K562 (cell line): Measurements from ENCODE around the gene TMEM209. TPM values are rescaled to one million over a fixed set of nuclear protein-coding genes. Genes with fewer than 3 reads are reported as not detected.
A peak's percentile ranks its signal among the peaks of the same experiment; 100 is the strongest.

Experiments
- DMBX1 ChIP-seq: fragments of 250-450 bp; sonication (Bioruptor Pico); IDR thresholded peaks from 2 replicates; pipeline ENCODE4 v1.8.0; 2022; ENCODE audit warnings: inconsistent platforms, mild to moderate bottlenecking, moderate library complexity, borderline replicate concordance
- E2F4 ChIP-seq: sonication (generic); formaldehyde crosslinking; IDR thresholded peaks from 2 replicates; pipeline ENCODE4 v1.8.0; 2022; ENCODE audit warnings: mild to moderate bottlenecking, low read depth, missing genetic modification reagents
- FOXM1 ChIP-seq, 2 experiments: fragments of 450-650 bp in 1 of 2; sonication (generic) in 1 of 2; formaldehyde crosslinking in 1 of 2; IDR thresholded peaks; 2 replicates each; pipeline versions ENCODE4 v1.6.1 to v1.9.0; 2017 to 2022; ENCODE audit warnings: low read depth in 2 of 2, mild to moderate bottlenecking in 2 of 2, missing genetic modification reagents in 1 of 2, moderate library complexity in 1 of 2
- FOXP1 ChIP-seq: sonication (generic); formaldehyde crosslinking; IDR thresholded peaks from 2 replicates; pipeline ENCODE4 v1.8.0; 2022; ENCODE audit warnings: mild to moderate bottlenecking, missing genetic modification reagents
- GABPB1 ChIP-seq: sonication (generic); formaldehyde crosslinking; IDR thresholded peaks from 2 replicates; pipeline ENCODE4 v1.8.0; 2022; ENCODE audit warnings: mild to moderate bottlenecking, missing genetic modification reagents
- MED1 ChIP-seq: sonication (generic); formaldehyde crosslinking; IDR thresholded peaks from 2 replicates; pipeline ENCODE4 v1.8.1; 2023; ENCODE audit warnings: missing genetic modification reagents, borderline replicate concordance
- PCBP2 ChIP-seq: fragments of 200-400 bp; formaldehyde crosslinking; IDR thresholded peaks from 2 replicates; pipeline ENCODE4 v1.6.1; 2018; ENCODE audit warnings: low read length, low read depth, mild to moderate bottlenecking, moderate library complexity; ENCODE audit not compliant: poor library complexity, severe bottlenecking
- TAF15 ChIP-seq: fragments of 200-400 bp; formaldehyde crosslinking; IDR thresholded peaks from 2 replicates; pipeline ENCODE4 v1.6.1; 2017; ENCODE audit warnings: mild to moderate bottlenecking, low read depth, low read length, moderate library complexity
- TBL1XR1 ChIP-seq, 2 experiments: IDR thresholded peaks; 2 replicates each; pipeline ENCODE4 v1.6.1; 2012; ENCODE audit warnings: improper control_type of control experiment in 2 of 2, low read length in 2 of 2, mild to moderate bottlenecking in 1 of 2
- TFAP4 ChIP-seq: sonication (generic); formaldehyde crosslinking; IDR thresholded peaks from 2 replicates; pipeline ENCODE4 v1.8.0; 2022; ENCODE audit warnings: missing genetic modification reagents, mild to moderate bottlenecking, moderate library complexity, borderline replicate concordance
- XRCC5 ChIP-seq: fragments of 200-400 bp; formaldehyde crosslinking; IDR thresholded peaks from 2 replicates; pipeline ENCODE4 v1.6.1; 2017; ENCODE audit warnings: low read depth, mild to moderate bottlenecking, low read length
- ZBTB33 ChIP-seq: sonication (generic); formaldehyde crosslinking; IDR thresholded peaks from 2 replicates; pipeline ENCODE4 v1.8.1; 2023; ENCODE audit warnings: mild to moderate bottlenecking, missing genetic modification reagents
- ZBTB7A ChIP-seq: IDR thresholded peaks from 2 replicates; pipeline ENCODE4 v1.6.1; 2011; ENCODE audit warnings: low read depth, mild to moderate bottlenecking, low read length, moderate library complexity, borderline replicate concordance; ENCODE audit not compliant: control insufficient read depth
- ZNF395 ChIP-seq: fragments of 200-800 bp; sonication (Bioruptor generic); IDR thresholded peaks from 2 replicates; pipeline ENCODE4 v1.6.1; 2017; ENCODE audit warnings: missing genetic modification characterization, missing compliant biosample characterization
- ZNF592 ChIP-seq: fragments of 450-650 bp; IDR thresholded peaks from 2 replicates; pipeline ENCODE4 v1.6.1; 2017; ENCODE audit warnings: antibody characterized with exemption, mild to moderate bottlenecking
- polyA plus RNA-seq, 8 experiments: library from polyadenylated mRNA; depleted of rRNA in 4 of 8; stranded (reverse) in 5 of 8; unstranded in 3 of 8; fragments of >200 nt; fragmentation: Nextera tagmentation in 2 of 8; fragmentation: Illumina TruSeq in 1 of 8; extraction: Ambion mirVana in 2 of 8; extraction: Trizol in 1 of 8; gene quantifications; 2 replicates each; pipeline versions ENCODE4 v1.2.1 to v1.2.3, GENCODE V29; 2011 to 2014; ENCODE audit warnings: inconsistent platforms in 1 of 8, missing spikeins in 1 of 8
- total RNA-seq, 7 experiments: library from RNA; depleted of rRNA in 6 of 7; stranded (reverse); fragments of >200 nt in 6 of 7; fragmentation: Illumina TruSeq in 2 of 7; extraction: Trizol in 2 of 7; gene quantifications; 2 replicates each; pipeline versions ENCODE4 v1.2.1 to v1.2.3, GENCODE V29; 2011 to 2021; ENCODE audit warnings: low replicate concordance in 1 of 7

TMEM209 gene
- total and polyA plus RNA-seq, 9 of the 15 experiments (the other 6 are each of a cell fraction or from before 2014, with no cell fraction given): 36.8 to 116 (median 76.6) TPM

GRCh38 chr7:130141161-130141883 lies 63.9 kb downstream of the TMEM209 start (continued):
- 0 out of 2 replicates have a peak, but pooled peaks have one; percentile 68 for TF ChIP-seq E2F4 (CRISPR knock-in tag)
- peak; percentile 76; the same call in 1 of the 2 replicates for TF ChIP-seq ZBTB7A
- TF ChIP-seq XRCC5: peak; percentile 17; the same call in 1 of the 2 replicates
- peak; percentile 84 for TF ChIP-seq ZNF592
- TF ChIP-seq TFAP4 (CRISPR knock-in tag): peak; percentile 69; the same call in 1 of the 2 replicates
- TF ChIP-seq ZBTB33: peak; percentile 99
- TF ChIP-seq DMBX1: no peak
- TF ChIP-seq MED1 (CRISPR knock-in tag): no peak
- TF ChIP-seq GABPB1 (CRISPR knock-in tag): peak; percentile 64; the same call in 1 of the 2 replicates
- TF ChIP-seq ZNF395: peak; percentile 70; the same call in 1 of the 2 replicates
- no peak for TF ChIP-seq PCBP2
- no peak for TF ChIP-seq TBL1XR1 (IDR thresholded peaks at IDR 0.05; ENCODE audit: low read length in 2 of 2)
- TF ChIP-seq FOXM1 (IDR thresholded peaks at IDR 0.05; ENCODE audit: low read depth): no peak
- TF ChIP-seq FOXM1 (CRISPR knock-in tag; IDR thresholded peaks at IDR 0.05; ENCODE audit: low read depth): peak; percentile 98
- TF ChIP-seq TAF15: no peak
- peak; percentile 66; the same call in 1 of the 2 replicates for TF ChIP-seq FOXP1 (CRISPR knock-in tag)
